Osteoblast (primary cell): ENCODE measurements around the gene NARF. TPM values are rescaled to one million over a fixed set of nuclear protein-coding genes. Genes with fewer than 3 reads are reported as not detected.

Experiments
- DNase-seq: peaks from one replicate; pipeline ENCODE4 v3.0.0; 2011; ENCODE audit warnings: low spot score, mixed read lengths; ENCODE audit not compliant: insufficient read length; ENCODE audit errors: missing footprints
- H2AFZ ChIP-seq: 2 replicates; pipeline ENCODE4 v1.6.0; 2011; ENCODE audit warnings: mild to moderate bottlenecking, low read length
- H3K27ac ChIP-seq: 2 replicates; pipeline ENCODE4 v1.5.1; 2011; ENCODE audit warnings: mild to moderate bottlenecking, low read depth, low read length, moderate library complexity
- H3K27me3 ChIP-seq: 2 replicates; pipeline ENCODE4 v1.6.0; 2012; ENCODE audit warnings: mild to moderate bottlenecking, control low read depth, inconsistent platforms, low read length, moderate library complexity; ENCODE audit not compliant: insufficient read depth
- H3K36me3 ChIP-seq: 2 replicates; pipeline ENCODE4 v1.5.1; 2011; ENCODE audit warnings: mild to moderate bottlenecking, low read length, control low read depth, moderate library complexity; ENCODE audit not compliant: insufficient read depth
- H3K4me1 ChIP-seq: 2 replicates; pipeline ENCODE4 v1.5.1; 2011; ENCODE audit warnings: mild to moderate bottlenecking, low read length, control low read depth, moderate library complexity; ENCODE audit not compliant: insufficient read depth
- H3K4me2 ChIP-seq: 2 replicates; pipeline ENCODE4 v1.6.0; 2011; ENCODE audit warnings: mild to moderate bottlenecking, low read length; ENCODE audit not compliant: insufficient read depth
- H3K4me3 ChIP-seq: fragments of 200-600 bp; sonication (generic); 3 replicates; pipeline ENCODE4 v1.5.1; 2012; ENCODE audit warnings: mild to moderate bottlenecking, low read length, inconsistent platforms; ENCODE audit not compliant: insufficient read depth
- H3K79me2 ChIP-seq: 2 replicates; pipeline ENCODE4 v1.6.0; 2012; ENCODE audit warnings: mild to moderate bottlenecking, low read length, control low read depth, inconsistent platforms; ENCODE audit not compliant: insufficient read depth
- H3K9me3 ChIP-seq: 2 replicates; pipeline ENCODE4 v1.5.1; 2011; ENCODE audit warnings: low read depth, low read length, control low read depth
- H4K20me1 ChIP-seq: 2 replicates; pipeline ENCODE4 v1.6.0; 2012; ENCODE audit warnings: mild to moderate bottlenecking, low read length, control low read depth; ENCODE audit not compliant: insufficient read depth
- CTCF ChIP-seq: IDR thresholded peaks from 2 replicates; pipeline ENCODE4 v1.5.1; 2011; ENCODE audit warnings: mild to moderate bottlenecking, low read depth, low read length, moderate library complexity; ENCODE audit errors: extremely low read depth
- total RNA-seq: library from RNA; depleted of rRNA; stranded (reverse); fragments of >200 nt; gene quantifications from 2 replicates; pipeline ENCODE4 v1.2.3, GENCODE V29; 2012

The NARF gene
- total RNA-seq, 1 donor: 34.4 TPM

- Histone ChIP-seq H3K79me2 (no peaks in the 10 kb centered on the region), H4K20me1 (peaks cover 3% of the 10 kb centered on the region), H3K4me2 (peak overlapping the region; percentile 87), H3K4me1 (peaks cover 34% of the 10 kb centered on the region), H3K27ac (no peak overlapping the region), H3K9me3 (no peaks in the 10 kb centered on the region), H2AFZ (no peak overlapping the region), H3K27me3 (no peaks in the 10 kb centered on the region), H3K4me3 (no peak overlapping the region), H3K36me3 (no peaks in the 10 kb centered on the region)
- no peak for TF ChIP-seq CTCF
- peak; percentile 15 for DNase-seq
Measured at GRCh38 chr17:82495844-82496528, 37.4 kb downstream of the NARF start.

- H3K36me3 ChIP-seq: no peaks in the 10 kb centered on the region
- TF ChIP-seq CTCF: no peak
- H3K9me3 ChIP-seq: no peaks in the 10 kb centered on the region
- peak overlapping the region; percentile 87 for H3K4me2 ChIP-seq
- no peaks in the 10 kb centered on the region for H3K27me3 ChIP-seq
- H4K20me1 ChIP-seq: peaks cover 3% of the 10 kb centered on the region
- H3K27ac ChIP-seq: peak overlapping the region; percentile 36
- H2AFZ ChIP-seq: peak overlapping the region; percentile 89
- peak; percentile 99 for DNase-seq
- H3K4me1 ChIP-seq: peaks cover 34% of the 10 kb centered on the region
- H3K4me3 ChIP-seq: peak overlapping the region; percentile 77
- no peaks in the 10 kb centered on the region for H3K79me2 ChIP-seq
Measured at GRCh38 chr17:82496529-82497434, 38.2 kb downstream of the NARF start.

GRCh38 chr17:82497483-82498405 is 39.2 kb downstream of the NARF start:
- Histone ChIP-seq H3K36me3 (no peaks in the 10 kb centered on the region), H3K4me3 (peak overlapping the region; percentile 74), H3K4me1 (peaks cover 29% of the 10 kb centered on the region), H3K79me2 (no peaks in the 10 kb centered on the region), H2AFZ (peak overlapping the region; percentile 93), H4K20me1 (peaks cover 3% of the 10 kb centered on the region), H3K27ac (peak overlapping the region; percentile 33), H3K27me3 (no peaks in the 10 kb centered on the region), H3K9me3 (no peaks in the 10 kb centered on the region), H3K4me2 (peak overlapping the region; percentile 95)
- DNase-seq: peak; percentile 82
- TF ChIP-seq CTCF: no peak
